Activated naive CD4-positive, alpha-beta T cell treated with anti-CD3 and anti-CD28 coated beads for 36 hours (primary cell): ENCODE data around the gene DBNL. TPM values are rescaled to one million over a fixed set of nuclear protein-coding genes. Genes with fewer than 3 reads are reported as not detected.
A peak's percentile ranks its signal among the peaks of the same experiment; 100 is the strongest.
"Not testable (repeated sequence)": the region's sequence is repeated elsewhere in the genome, so short reads cannot be mapped to it uniquely, and the experiment has no call there.

ENCODE experiments used
- CTCF ChIA-PET: fragments of 350-600 bp; sonication (Branson Sonifier 250); formaldehyde crosslinking; loops from one replicate; lab custom pipeline; 2021; ENCODE audit warnings: antibody characterized with exemption; lab: Charles Lee
- DNase-seq: peaks from one replicate; pipeline ENCODE4 v3.0.0-alpha.2; 2020
- H3K27ac Mint-ChIP-seq: one replicate; pipeline ENCODE4 v1.8.0; 2021; ENCODE audit warnings: mild to moderate bottlenecking, mixed read lengths
- H3K27me3 Mint-ChIP-seq: one replicate; pipeline ENCODE4 v1.8.0; 2021; ENCODE audit warnings: low read depth, mixed read lengths
- H3K36me3 Mint-ChIP-seq: one replicate; pipeline ENCODE4 v1.8.0; 2021; ENCODE audit warnings: low read depth, mixed read lengths
- H3K4me1 Mint-ChIP-seq: one replicate; pipeline ENCODE4 v1.8.0; 2021; ENCODE audit warnings: low read depth, mixed read lengths
- H3K4me3 Mint-ChIP-seq: one replicate; pipeline ENCODE4 v1.8.0; 2021; ENCODE audit warnings: mild to moderate bottlenecking, moderate library complexity, mixed read lengths
- H3K9me3 Mint-ChIP-seq: one replicate; pipeline ENCODE4 v1.8.0; 2021; ENCODE audit warnings: mixed read lengths
- intact Hi-C: fragments of 100-400 bp; cut with micrococcal nuclease; formaldehyde crosslinking; loops from one replicate; pipeline ENCODE4 v1.15.1; 2023
- total RNA-seq, 2 experiments: library from RNA; stranded (reverse); gene quantifications; one replicate each; pipeline ENCODE4 v1.2.3, GENCODE V29; 2021

The DBNL gene
- total RNA-seq, result 10 to 100 TPM; 82.3 TPM

DNA sequence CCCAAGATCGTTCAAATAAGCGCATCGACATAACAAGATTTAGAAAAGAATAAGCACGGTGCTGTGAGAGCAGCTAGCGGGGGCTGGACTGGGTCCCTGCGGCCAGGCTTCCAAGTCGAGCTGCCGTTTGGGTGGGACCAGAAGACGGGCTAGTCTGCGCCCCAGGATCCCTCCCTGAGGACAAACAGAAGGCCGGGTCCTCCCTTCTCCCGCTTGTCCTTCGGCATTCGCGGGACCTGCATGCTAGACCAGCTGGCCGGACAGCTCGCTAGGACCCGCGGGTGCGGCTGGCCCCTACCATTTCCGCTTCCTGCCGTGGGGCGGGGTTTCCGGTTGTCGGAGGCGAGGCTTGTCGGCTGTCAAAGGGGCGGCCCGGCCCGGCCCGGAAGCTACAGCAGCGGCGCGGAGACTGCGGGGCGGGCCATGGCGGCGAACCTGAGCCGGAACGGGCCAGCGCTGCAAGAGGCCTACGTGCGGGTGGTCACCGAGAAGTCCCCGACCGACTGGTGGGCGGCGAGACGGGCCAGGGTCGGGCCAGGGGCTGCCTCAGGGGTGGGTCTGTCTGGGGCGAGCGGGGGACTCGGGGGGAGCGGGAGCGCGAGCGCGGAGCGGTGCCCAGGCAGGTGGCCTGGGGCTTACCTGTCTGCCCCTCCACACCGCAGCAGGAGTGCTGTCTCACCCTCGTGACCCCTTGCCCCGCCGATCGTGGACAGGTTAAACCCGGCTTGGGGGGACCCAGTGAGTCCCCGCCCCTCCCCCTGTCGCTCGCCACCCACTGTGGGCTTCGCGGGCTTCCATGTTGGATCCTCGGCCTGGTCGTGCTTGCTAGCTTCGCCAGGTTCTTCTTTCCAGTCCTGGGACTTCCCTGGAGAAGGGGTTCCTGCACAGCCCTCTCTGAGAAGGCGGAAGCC is at the start of gene DBNL:
Gene DBNL, plus strand, starts transcription at position 388 of the 911 bp plus-strand sequence. Its CDS starts 36 bp downstream, at position 424.
- CTCF ChIA-PET, result interaction anchor here (1.4 to 1.7 kb wide), 2 partner anchors 9 to 25 kb away, joined by 4 to 9 read pairs; no protein-coding TSS in a partner anchor
- Mint-ChIP-seq H3K9me3 (no peaks in the 10 kb centered on the region), H3K36me3 (peaks cover 20% of the 10 kb centered on the region), H3K4me1 (peaks cover 48% of the 10 kb centered on the region), H3K4me3 (peak within 1 kb of the TSS; percentile 79), H3K27ac (peak within 1 kb of the TSS; percentile 89), H3K27me3 (no peaks in the 10 kb centered on the region)
- DNase-seq, result peak; percentile 95
- intact Hi-C loops, result loop anchor here (1.0 to 2.0 kb wide), 3 partner anchors 25 to 78 kb away; partner anchors contain the start of gene POLD2

DNA sequence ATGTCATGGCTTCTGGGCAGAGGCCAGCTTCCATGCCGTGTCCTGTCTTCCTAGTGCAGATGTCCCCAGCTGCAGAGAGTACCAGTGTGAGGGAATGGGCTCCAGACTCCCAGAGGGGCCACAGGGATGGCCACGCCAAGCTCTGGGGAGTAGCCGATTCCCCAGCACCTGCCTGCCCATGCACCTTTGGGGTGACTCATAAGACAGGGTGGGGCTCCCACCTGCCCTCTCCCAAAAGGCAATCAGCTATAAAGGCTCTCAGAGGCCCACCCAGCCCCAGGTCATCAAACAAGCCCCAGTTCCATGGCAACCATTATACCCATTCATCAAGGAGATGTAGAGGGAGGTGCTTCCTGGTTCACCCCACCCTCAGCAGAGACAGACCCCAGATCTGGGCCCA is 47.0 kb upstream of the DBNL start, which contains the start of gene SPDYE1:
Gene SPDYE1, plus strand, starts transcription at position 366 of the 400 bp plus-strand sequence. CDS start 2,053 bp downstream, outside the sequence.
- H3K27me3 Mint-ChIP-seq, H3K27ac Mint-ChIP-seq, H3K4me3 Mint-ChIP-seq, H3K9me3 Mint-ChIP-seq, CTCF ChIA-PET, DNase-seq, H3K4me1 Mint-ChIP-seq, H3K36me3 Mint-ChIP-seq, intact Hi-C loops: not testable (repeated sequence)

DNA sequence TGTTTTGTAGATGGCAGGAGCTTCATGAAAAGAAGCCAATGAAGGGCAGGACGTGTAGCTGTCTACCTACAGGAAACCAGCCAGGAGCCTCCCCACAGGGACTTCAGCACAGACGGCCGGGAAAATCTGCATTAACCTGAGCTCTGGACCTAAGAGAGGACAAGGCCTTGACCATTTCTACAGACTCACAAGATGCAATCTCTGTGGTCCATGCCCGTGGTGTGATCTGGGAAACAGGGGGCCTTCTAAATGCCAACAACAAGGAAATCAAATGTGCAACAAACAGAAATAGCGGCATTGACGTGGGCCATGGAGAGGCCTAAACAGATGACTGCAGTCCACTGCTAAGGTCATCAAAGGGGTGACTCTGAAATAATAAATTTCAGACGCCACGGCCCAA is 32.4 kb upstream of the DBNL start:
- H3K9me3 Mint-ChIP-seq, H3K27me3 Mint-ChIP-seq, intact Hi-C loops, H3K4me1 Mint-ChIP-seq, DNase-seq, H3K36me3 Mint-ChIP-seq, CTCF ChIA-PET, H3K27ac Mint-ChIP-seq, H3K4me3 Mint-ChIP-seq: not testable (repeated sequence)

DNA sequence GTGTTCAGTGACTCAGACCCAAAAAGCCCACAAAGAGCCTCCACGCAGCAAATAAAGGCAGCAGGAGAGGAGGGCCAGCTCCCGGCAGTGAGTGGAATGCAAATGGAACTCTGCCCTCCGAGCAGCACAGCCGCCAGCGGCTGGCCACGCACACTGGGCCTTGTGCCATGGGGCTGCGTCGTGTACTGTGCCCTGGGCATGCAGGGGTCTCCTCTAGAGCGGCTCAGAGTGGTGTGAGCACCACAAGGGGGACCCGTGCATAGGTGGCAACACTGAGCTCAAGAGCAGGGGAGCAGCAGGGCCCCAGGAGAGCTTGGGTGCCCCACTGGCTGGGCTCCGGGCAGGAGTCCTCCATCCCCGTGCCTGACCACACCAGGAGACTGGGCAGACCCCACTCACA is 29.4 kb upstream of the DBNL start:
- H3K4me3 Mint-ChIP-seq, CTCF ChIA-PET, H3K4me1 Mint-ChIP-seq, intact Hi-C loops, H3K9me3 Mint-ChIP-seq, H3K27ac Mint-ChIP-seq, DNase-seq, H3K36me3 Mint-ChIP-seq, H3K27me3 Mint-ChIP-seq: not testable (repeated sequence)

DNA sequence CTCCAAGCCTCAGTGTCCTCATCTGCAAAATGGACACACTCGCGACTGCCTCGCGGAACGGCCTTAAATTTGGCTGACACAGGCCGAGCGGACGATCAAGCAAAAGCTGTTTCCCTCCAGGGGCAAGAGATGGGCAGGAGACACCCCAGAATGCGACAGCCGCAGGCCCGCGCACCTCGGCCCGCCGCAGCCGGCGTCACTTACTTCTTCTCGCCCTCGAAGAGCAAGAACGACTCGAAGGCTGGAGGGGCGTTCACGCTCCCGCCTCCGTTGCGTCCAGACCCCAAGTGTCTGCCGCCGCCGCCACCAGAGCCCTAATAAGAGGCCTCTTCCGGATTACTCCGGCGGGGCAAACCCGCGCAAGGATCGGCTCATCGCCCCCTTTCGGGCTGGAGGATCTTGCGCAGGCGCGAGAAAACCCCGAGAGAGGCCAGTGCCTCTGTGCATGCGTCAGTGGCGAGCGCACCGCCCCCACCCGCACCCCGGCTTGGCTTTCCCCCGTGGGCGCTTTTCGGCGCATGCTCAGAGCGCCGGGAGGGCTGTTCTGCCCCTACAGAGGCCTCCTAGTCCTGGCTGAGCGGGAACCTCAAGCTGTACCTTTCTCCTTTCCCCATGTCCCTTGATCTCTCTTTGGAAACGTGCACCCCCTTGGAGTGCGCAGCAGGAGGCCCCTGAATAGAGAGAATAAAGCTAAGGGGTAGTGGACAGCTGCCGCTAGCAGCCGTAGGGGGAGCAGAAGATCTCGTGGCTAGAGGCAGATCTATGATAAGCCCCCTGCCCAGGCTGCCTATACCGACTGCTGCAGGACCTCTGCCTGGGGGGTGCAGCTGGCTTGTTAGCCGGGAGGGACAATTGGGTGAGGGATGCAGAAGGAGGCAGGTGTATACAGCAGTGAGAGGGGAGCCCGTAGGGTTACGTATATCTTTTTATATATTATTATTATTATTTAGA is 25.4 kb upstream of the DBNL start:
- peak overlapping the region; percentile 85 for H3K27ac Mint-ChIP-seq
- H3K9me3 Mint-ChIP-seq, H3K27me3 Mint-ChIP-seq, H3K36me3 Mint-ChIP-seq: not testable (repeated sequence)
- H3K4me3 Mint-ChIP-seq, result peak overlapping the region; percentile 88
- CTCF ChIA-PET, result interaction anchor here (0.6 to 1.8 kb wide), 6 partner anchors 17 to 277 kb away, joined by 3 to 9 read pairs (median 5); partner anchors contain the start of gene DBNL
- peaks cover 33% of the 10 kb centered on the region for H3K4me1 Mint-ChIP-seq
- intact Hi-C loops, result loop anchor here (1.0 kb wide), 5 partner anchors 25 to 181 kb away; partner anchors contain the start of genes DBNL, POLM, UBE2D4 and YKT6
- peak; percentile 99 for DNase-seq

DNA sequence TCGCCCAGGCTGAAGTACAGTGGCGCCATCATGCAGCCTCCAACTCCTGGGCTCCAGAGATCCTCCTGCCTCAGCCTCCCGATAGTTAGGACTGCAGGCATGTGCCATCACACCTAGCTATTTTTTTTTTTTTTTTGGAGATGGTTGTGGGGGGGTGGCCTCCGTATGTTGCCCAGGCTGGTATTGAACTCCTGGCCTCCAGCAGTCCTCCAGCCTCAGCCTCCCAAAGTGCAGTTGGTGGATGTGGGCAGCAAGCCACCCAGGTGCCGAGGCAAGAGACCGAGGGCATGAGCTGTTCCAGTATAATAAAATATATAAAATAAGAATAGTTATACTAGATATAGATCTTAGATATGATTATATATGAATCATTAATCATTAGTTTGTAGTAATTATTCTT is 24.7 kb upstream of the DBNL start:
- not testable (repeated sequence) for H3K27ac Mint-ChIP-seq, H3K36me3 Mint-ChIP-seq, DNase-seq, H3K4me3 Mint-ChIP-seq, H3K27me3 Mint-ChIP-seq, H3K9me3 Mint-ChIP-seq
- CTCF ChIA-PET, result interaction anchor here (0.6 to 1.8 kb wide), 7 partner anchors 17 to 278 kb away, joined by 3 to 9 read pairs (median 4); partner anchors contain the start of gene DBNL
- peaks cover 33% of the 10 kb centered on the region for H3K4me1 Mint-ChIP-seq
- intact Hi-C loops, result loop anchor here (1.0 to 5.0 kb wide), 8 partner anchors 24 to 827 kb away; partner anchors contain the start of genes DBNL, H2AZ2, POLM and UBE2D4

DNA sequence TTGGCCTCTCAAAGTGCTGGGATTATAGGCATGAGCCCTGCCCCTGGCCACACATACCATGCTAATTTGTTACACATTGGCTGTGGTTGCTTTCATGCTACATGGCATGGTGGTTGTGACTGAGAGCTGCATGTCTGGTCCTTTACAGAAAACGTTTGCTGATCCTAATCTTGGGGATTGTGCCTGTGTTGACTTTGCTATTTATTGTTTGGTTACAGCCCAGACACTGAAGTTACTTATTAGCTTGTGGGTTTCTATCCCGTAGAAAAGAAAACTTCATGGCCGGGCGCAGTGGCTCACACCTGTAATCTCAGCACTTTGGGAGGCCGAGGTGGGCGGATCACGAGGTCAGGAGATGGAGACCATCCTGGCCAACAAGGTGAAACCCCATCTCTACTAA is 22.4 kb upstream of the DBNL start:
- CTCF ChIA-PET, H3K27me3 Mint-ChIP-seq, H3K36me3 Mint-ChIP-seq, DNase-seq, H3K9me3 Mint-ChIP-seq, H3K4me3 Mint-ChIP-seq, H3K27ac Mint-ChIP-seq: not testable (repeated sequence)
- intact Hi-C loops, result loop anchor here (5.0 kb wide), 2 partner anchors 455 to 825 kb away; partner anchors contain the start of gene H2AZ2
- peaks cover 31% of the 10 kb centered on the region for H3K4me1 Mint-ChIP-seq

DNA sequence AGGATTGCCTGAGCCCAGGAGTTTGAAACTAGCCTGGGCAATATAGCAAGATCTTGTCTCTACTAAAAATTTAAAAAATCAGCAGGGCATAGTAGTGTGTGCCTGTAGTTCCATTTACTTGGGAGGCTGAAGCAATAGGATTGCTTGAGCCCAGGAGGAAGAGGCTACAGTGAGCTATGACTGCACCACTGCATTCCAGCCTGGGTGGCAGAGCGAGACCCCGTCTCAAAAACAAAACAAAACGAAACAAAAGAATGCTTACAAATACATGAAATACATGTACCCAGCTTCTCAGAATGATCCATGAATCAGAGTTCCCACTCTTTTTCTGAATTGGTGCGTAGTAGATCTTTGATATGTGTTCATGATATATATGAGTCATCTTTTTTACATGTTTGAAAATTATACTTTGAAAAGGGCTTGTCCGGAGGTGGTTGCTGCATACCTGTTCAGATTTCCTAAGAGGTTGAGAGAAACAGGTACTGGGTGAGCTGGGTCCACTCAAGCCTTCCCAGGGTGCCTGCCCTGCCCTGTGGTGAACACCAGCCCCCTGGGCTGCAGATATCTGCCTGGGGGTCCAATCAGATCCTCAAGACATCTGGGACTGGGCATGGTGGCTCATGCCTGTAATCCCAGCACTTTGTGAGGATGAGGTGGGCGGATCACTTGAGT is 21.6 kb upstream of the DBNL start:
- peak; percentile 54 for DNase-seq
- Mint-ChIP-seq H3K4me3 (peak overlapping the region; percentile 56), H3K27ac (peak overlapping the region; percentile 94), H3K4me1 (peaks cover 28% of the 10 kb centered on the region)
- intact Hi-C loops, result loop anchor here (5.0 kb wide), 2 partner anchors 454 to 824 kb away; partner anchors contain the start of gene H2AZ2
- H3K36me3 Mint-ChIP-seq, CTCF ChIA-PET, H3K9me3 Mint-ChIP-seq, H3K27me3 Mint-ChIP-seq: not testable (repeated sequence)

DNA sequence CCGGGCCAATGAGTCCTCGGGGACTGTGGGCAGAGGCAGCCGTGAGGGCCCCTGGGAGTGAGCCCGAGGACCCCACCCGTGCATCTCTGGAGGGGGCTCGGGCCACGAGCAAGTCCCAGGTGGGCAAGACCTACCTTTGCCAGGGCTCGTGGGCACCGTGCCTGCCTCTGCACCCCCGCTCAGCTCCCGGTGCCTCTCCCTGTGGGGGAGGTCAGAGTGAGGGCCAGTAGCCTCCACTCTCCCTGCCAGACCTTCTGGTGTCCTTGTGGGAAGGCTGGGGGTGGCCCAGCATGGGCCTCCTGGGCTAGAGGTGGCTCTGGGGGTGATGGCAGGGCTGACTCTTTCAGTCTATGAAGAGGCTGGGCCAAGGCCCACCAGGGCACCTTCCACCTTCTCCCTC is 15.1 kb upstream of the DBNL start:
- H3K27me3 Mint-ChIP-seq, intact Hi-C loops, CTCF ChIA-PET, H3K4me3 Mint-ChIP-seq, H3K9me3 Mint-ChIP-seq, H3K4me1 Mint-ChIP-seq, H3K27ac Mint-ChIP-seq, H3K36me3 Mint-ChIP-seq, DNase-seq: not testable (repeated sequence)

DNA sequence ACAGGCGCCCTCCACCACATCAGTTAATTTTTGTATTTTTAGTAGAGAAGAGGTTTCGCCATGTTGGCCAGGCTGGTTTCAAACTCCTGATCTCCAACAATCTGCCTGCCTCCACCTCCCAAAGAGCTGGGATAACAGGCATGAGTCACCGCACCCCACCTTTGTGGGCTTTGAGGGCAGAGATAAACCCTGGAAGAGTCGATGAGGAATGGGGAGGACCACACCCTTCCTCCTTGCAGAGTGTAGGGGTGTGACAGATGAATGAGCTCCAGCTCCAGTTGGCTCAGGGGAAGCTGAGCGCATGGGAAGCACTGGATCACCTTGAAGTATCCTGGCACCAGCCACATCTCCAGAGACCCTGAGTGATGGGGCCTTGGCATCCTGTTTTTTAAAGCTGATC is 14.5 kb upstream of the DBNL start:
- H3K9me3 Mint-ChIP-seq, H3K4me1 Mint-ChIP-seq, CTCF ChIA-PET, H3K27me3 Mint-ChIP-seq, H3K27ac Mint-ChIP-seq, DNase-seq, H3K4me3 Mint-ChIP-seq, H3K36me3 Mint-ChIP-seq, intact Hi-C loops: not testable (repeated sequence)

DNA sequence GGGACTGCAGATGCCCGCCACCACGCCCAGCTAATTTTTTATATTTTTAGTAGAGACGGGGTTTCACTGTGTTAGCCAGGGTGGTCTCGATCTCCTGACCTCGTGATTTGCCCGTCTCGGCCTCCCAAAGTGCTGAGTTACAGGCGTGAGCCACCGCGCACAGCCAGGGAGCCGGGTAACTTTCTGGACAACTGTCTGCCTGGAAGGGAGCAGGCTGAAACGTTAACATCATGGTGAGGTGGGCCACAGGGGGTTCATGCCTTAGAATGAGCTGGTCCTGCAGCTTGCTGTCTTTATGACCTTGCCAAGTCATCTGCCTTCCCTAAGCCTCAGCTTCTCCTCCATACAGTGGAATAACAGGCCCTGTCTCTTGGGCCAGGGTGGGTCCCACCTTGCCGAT is 13.2 kb upstream of the DBNL start:
- CTCF ChIA-PET, H3K9me3 Mint-ChIP-seq, H3K4me3 Mint-ChIP-seq, H3K4me1 Mint-ChIP-seq, H3K36me3 Mint-ChIP-seq, DNase-seq, intact Hi-C loops, H3K27me3 Mint-ChIP-seq, H3K27ac Mint-ChIP-seq: not testable (repeated sequence)
